Measurements from ENCODE around the gene MEIOC.
"Not testable (repeated sequence)": the region's sequence is repeated elsewhere in the genome, so short reads cannot be mapped to it uniquely, and the experiment has no call there.

DNA sequence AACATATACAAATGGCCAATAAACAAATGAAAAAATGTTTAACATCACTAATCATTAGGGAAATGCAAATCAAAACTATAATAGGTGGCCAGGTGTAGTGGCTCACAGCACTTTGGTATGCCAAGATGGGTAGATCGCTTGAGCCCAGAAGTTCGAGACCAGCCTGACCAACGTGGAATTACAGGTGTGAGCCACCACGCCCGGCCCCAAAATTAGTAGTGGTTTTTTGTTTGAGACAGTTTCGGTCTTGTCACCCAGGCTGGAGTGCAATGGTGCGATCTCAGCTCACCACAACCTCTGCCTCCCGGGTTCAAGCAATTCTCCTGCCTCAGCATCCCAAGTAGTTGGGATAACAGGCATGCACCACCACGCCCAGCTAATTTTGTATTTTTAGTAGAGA is 37.6 kb upstream of the MEIOC start:
- TF ChIP-seq, protein P1, sequence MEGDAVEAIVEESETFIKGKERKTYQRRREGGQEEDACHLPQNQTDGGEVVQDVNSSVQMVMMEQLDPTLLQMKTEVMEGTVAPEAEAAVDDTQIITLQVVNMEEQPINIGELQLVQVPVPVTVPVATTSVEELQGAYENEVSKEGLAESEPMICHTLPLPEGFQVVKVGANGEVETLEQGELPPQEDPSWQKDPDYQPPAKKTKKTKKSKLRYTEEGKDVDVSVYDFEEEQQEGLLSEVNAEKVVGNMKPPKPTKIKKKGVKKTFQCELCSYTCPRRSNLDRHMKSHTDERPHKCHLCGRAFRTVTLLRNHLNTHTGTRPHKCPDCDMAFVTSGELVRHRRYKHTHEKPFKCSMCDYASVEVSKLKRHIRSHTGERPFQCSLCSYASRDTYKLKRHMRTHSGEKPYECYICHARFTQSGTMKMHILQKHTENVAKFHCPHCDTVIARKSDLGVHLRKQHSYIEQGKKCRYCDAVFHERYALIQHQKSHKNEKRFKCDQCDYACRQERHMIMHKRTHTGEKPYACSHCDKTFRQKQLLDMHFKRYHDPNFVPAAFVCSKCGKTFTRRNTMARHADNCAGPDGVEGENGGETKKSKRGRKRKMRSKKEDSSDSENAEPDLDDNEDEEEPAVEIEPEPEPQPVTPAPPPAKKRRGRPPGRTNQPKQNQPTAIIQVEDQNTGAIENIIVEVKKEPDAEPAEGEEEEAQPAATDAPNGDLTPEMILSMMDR (IDR thresholded peaks at IDR 0.05) = not testable (repeated sequence)
- not testable (repeated sequence) for TF ChIP-seq POLR2A (IDR thresholded peaks at IDR 0.05)
